HG02763 (cell line): ENCODE data around the gene ARHGEF38.

ENCODE experiments used
- ATAC-seq: cut with Tn5 transposase; IDR thresholded peaks from one replicate; pipeline ENCODE4 v1.9.1; 2021; ENCODE audit warnings: mild to moderate bottlenecking, moderate library complexity; ENCODE audit not compliant: unreplicated experiment

The ARHGEF38 gene, protein sequence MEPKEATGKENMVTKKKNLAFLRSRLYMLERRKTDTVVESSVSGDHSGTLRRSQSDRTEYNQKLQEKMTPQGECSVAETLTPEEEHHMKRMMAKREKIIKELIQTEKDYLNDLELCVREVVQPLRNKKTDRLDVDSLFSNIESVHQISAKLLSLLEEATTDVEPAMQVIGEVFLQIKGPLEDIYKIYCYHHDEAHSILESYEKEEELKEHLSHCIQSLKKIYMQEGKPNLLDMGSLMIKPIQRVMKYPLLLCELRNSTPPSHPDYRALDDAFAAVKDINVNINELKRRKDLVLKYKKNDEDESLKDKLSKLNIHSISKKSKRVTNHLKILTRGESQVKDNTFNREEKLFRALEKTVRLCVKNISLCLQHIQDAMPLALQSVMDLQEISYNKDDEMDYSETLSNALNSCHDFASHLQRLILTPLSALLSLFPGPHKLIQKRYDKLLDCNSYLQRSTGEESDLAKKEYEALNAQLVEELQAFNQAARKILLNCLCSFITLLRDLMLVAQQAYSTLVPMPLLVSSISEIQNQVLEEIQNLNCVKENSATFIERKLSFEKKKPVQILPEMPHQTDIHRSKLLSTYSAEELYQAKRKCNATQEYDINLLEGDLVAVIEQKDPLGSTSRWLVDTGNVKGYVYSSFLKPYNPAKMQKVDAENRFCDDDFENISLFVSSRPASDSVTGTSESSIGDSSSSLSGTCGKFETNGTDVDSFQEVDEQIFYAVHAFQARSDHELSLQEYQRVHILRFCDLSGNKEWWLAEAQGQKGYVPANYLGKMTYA

DNA sequence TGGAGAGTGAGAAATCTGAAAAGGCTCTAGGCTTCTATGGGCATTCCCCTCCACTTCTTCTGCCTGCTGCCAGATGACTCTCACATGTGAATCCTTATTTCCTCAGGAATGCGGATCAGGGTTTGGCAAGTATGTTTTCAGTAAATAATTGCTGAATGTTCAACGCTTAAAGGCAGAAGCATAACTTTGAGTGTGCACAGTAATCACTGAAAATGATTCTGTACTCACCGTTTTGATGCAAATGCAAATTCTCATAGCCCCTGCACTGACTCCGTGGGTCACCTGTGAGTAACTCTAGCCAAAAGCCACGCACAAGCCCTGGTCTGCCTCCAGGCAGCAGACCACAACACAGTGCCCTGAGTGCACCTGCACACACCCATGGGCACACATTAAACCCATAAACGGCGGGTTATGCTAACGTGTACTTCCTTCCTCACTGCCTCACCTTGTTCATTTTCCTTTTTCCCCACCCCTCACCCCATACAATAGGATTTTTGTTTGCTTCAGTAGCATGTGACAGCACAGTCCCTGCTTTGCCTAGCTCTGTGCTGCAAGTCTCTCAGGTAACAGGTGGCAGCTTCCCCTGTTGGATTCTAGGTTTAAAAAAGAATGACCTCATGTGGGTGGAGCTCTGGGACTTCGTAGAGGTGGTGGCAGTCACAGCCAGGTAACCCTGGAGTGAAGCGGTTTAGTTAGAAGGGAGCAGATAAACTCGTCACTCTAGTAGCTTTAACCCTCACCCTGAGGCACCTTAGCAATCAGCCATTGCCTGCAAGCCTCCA, at the start of gene ARHGEF38:
ARHGEF38 (plus strand) TSS at position 656 of the 782 bp plus-strand sequence. CDS start 146 bp downstream, outside the sequence.
- no peak for ATAC-seq

DNA sequence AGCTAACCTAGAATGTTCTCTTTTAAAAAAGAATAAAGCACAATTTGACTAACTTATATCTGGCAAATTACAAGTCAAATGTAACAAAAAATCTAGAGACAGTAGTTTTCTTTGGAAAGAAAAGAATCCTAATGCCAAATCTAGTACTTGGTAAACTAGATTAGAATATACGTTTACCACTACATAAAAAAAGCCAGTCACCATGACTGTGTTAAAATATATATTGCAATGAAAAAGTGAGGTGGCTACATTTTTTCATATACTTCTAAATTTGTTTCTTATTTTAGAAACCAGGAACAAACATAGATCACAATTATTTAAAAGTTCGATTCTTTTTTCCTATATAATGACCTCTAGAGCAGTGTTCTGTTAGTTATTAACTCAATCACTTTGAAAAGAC, 48.9 kb upstream of the ARHGEF38 start:
- no peak for ATAC-seq

DNA sequence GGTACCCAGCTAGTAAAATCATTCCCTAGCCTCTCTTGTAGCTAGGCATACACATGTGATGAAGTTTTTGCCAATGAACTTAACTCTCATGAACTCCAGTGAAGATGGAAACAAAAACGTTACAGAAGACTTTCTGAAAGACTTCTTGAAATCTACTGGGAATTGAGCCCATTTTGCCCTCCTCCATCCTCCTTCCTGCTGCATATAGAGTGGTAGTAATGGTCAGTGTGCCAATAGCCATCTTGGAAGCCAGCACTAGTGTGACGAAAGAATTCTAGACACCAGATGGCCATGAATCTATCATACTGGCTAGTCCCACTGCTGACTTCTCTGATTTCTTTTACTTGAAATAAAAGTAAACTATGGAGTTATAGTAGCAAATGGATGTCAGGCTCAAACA, 47.7 kb upstream of the ARHGEF38 start:
- no peak for ATAC-seq

DNA sequence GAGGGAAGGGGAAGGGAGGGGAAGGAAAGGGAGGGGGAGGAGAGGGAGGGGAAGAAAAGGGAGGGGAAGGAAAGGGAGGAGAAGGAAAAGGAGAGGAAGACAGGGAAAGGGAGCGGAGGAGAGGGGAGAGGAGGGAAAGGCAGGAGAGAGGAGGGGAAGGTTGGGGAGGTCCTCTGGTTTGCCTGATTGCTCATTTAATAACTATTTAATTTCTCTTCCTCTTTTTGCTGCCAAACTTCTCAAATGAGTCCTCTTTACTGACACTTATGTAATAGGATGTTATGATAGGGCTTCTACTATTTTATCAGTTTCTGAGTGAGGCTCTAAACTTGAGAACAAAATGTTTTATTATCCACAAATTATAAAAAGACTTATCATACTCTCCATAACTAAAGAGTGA, 43.1 kb upstream of the ARHGEF38 start:
- peak; percentile 89 for ATAC-seq

DNA sequence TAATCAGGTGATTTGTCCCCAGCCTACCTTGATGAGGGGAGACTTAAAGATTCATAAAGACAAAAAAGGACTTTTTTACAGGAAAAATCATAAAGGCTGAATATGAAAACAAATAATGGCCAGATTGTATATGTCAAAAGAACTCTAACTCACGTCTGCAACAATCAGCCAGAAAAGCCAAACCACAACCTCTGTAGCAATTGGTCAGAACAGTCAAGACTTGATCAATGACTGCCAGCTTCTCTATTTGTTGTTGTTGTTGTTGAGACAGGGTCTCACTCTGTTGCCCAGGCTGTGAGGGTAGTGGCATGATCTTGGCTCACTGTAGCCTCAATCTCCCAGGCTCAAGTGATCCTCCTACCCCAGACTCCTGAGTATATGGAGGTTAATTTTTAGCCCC, 42.7 kb upstream of the ARHGEF38 start:
- no peak for ATAC-seq

DNA sequence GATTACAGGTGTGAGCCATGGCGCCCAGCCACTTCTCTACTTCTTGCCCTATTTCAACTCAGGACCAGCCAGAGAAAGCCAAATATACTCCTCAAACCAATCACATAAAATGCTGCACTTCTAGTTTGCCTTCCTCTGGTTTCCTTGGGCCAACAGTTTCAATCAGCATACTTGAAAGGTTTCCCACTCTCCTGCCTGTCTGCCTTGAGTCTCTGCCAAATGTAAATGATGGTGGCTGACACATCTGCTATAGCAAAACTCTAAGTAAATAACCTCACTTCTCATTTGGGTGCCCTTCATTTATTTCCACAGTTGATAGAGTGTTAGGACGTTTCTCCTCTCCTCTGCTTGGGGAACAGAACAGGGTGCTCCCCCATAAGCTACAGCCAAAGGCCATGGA, 42.2 kb upstream of the ARHGEF38 start:
- no peak for ATAC-seq

DNA sequence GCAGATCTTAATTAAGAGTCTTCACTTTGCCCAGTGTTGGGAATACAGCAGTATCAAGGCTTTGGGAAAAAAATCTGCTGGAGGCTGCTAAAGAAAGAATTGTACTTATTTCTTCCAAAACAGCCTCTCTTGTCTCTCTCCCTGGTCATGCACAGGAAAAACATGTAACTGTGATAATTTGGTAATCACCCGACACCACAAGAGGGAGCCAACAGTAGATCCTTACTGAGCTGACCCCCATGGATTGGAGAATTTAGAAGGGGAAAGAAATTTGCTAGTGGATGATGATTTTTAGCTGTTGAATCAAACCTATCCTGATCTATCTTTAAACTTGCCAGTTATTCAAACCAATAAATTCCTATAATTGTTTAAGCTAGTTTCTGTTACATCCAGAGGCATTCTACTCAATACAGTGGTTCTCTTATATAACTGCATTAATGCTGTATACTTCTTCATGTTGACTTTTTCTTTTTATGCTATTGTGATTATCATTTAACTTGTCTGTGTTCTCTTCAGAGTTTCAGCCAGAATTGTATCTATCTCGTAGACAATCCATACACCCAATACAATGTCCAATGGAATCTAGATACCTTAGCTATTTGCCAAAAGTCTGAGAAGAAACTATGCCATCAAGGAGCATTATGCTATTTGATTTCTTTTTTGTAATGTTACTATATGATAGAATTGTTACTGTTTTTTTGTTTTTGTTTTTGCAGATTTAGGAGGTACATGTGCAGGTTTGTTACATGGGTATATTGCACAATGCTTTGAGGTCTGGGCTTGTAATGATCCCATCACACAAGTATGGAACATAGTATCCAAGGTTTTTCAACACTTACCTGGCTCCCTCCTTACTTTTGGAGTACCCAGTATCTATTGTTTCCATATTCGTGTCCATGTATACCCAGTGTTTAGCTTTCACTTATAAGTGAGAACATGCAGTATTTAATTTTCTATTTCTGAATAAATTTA, 31.3 kb upstream of the ARHGEF38 start:
- peak; percentile 68 for ATAC-seq

DNA sequence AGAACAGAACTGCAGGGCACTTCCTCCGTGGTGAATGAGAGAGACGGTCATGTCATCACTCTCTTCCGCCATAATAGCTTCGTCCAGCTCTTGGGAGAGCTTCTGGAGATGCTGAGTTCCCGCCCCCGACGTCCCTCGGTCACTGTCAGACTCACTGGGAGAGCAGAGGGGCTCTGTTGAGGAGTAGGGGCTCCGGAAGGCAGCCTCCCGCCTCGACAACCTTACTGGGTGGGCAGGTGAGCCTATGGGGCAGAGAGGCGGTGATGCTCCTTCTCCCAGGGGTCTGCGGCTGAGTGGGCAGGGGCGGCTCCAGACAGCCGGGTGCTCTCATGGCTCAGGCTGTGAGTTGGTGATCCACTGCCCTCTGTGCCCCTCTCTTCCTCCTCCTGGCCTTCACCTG, 25.8 kb upstream of the ARHGEF38 start:
- ATAC-seq, result no peak

DNA sequence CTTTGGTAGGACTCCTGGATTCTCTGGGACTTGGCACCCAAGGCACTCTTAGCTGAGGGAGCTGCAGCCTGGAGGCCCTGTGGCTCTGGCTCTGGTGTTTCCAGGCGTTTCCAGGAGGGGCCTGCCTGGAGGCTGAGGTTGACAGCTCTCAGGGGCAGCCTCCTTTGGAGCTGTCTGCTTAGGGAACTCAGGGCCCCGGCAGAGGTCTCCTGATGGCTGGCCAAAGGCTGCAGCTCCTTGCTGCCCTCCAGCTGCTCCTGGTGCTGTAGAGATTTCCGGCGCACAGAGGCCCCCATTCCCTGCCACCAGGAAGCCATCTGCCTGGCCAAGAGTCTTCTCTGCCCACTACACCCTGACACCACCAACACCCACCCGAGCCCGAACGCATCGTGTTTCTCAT, 25.3 kb upstream of the ARHGEF38 start:
- ATAC-seq, result no peak

DNA sequence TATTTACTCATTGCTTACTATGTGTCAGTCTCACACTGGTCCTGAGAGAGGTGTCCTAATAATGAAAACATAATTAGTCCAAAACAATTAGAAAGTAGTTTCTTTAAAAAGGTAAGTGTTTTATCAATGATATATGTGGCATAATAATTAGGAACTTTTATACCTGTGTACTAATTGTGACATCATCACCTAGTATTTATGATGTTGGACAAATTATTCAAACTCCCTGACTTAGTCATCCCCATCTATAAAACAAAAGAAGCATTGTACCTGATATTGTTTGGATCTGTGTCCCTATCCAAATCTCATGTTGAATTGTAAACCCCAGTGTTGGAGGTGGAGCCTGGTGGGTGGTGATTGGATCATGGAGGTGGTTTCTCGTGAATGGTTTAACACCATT, 15.8 kb upstream of the ARHGEF38 start:
- no peak for ATAC-seq

DNA sequence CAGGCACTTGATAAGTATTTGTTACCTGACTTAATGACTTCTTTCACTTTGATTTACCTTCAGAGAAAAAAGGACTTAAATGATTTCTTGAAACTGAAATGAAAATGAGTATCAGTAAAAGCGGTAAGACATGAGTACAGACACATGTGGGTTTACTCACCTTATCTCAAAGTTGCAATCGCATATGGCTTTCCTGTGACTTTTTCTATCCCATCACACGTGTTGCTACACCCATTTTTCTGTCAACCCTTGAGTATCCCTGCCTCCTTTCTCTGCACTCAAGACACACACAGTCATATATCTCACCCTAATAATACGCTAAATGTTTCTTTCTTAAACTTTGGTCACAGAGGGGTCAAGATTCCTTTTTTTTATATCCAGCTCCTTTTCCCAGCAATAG, 11.0 kb upstream of the ARHGEF38 start:
- no peak for ATAC-seq

DNA sequence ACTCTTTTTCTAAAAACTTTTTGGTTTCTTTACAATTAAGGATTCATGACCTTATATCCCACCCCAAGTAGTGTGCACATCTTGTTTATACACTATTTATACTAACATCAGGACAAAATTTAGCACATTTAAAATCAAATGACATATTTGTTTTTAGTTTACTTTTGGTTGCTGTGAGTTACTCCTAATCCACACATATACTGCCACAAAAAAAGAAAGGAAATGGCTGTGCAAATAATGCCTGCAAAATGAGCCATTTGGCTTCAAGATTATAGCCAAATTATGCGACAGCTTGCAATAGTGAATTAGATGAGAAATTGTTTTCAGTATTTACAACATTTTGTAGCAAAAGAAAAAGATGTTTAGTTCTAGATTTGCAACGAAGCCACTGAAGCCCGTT, 10.4 kb upstream of the ARHGEF38 start:
- no peak for ATAC-seq

DNA sequence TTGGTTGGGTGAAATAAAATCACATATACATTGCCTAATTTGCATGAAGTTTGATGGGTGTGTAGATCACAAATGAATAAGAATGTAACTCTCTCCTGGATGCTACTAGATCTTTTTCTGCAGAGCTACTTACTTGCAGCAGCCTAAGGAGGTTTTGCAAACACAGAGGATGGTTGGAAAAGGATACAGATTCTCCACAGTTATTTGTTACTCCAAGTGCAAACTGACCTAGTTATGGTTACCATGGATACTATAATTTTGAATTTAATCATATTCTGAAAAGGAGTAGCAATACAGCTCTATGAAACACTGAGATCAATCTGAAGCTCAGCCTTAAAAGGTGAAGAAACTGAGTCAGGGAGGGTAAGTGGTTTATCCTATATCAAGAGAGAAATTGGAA, 9.1 kb upstream of the ARHGEF38 start:
- no peak for ATAC-seq

DNA sequence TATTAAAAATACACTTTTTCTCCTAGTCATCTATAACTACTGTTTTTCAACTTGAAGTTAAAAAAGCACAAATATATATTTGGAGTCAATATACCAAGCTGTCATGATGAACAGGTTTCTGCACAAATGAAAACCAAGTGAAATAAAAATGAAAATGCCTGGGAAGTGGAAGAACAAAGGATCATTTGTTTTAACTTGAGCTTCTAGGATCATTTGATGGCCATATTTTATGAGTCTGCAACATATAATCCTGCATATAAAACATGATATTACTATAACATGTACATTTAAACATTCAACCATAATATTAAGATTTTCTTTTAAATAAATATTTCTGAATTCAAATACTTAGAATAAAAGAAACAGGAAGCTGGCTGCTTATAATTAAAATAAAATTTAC, 8.5 kb upstream of the ARHGEF38 start:
- no peak for ATAC-seq

DNA sequence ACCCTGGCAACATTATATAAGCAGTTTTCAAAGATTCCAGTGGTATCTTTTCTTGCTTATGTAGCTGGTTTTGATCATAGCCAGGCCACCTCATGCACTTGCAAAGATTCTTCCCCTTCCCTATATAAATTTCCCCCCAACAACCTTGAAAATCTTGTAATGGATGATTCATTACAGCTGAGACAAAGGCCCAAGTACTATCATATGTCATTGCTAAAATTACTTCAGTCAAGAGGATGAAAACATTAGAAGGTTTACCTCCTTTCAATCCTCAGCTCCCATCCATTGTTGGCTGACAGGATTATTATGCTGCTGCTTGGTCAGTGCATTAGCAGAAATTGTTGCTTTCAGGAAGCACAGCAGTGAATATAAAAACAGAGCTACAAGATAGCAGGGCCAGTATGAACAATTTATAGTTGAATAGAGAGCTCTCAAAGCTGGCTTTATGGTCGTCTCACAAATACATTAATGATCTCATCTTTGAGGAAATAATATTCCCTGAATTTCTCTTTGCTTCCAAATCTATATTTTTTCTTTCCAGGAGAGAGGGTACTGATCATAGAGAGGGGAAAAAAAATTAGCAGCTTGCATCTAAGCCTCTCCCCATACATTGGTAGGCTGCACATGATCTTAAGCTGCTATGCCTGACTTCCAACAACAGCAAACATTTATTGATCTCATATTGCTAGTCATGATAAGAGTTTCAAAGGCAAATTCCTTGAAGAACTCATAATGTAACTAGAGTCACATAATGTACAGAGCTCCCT, 7.7 kb upstream of the ARHGEF38 start:
- no peak for ATAC-seq

DNA sequence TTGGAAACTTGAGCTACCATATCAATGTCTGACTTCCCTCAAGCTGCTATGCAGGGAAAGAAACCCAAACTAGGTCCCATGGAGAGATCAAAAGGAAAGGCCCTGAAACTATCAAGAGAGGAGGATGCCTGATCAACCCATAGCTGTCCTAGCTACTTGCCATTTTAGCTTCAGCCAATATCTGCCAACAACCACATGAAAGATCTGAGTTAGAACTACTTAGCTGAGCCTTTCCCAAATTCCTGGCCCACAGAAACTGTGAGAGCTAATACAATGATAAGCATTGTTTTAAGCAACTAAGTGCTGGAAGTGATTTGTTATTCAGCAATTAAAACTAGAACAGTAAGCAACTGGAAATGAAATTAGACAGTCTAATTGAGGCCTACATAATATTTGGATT, 6.3 kb upstream of the ARHGEF38 start:
- ATAC-seq, result no peak

DNA sequence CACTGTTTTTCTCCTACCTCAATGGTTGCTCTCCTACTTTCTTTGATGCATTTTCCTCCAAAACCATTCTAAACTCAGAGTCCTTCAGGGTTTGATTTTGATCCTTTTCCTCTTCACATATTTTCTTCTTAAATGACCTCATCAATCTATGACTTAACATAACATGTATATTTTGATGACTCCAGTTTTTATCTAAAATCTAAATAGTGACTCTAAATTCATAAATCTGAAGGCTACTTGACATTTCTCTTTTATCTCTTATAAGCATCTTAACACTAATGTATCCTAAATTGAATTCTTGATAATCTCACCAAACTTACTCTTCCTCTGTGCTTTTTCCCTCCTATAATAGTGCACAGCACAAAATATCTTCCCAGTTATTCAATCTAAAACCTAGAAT, 4.7 kb upstream of the ARHGEF38 start:
- no peak for ATAC-seq

DNA sequence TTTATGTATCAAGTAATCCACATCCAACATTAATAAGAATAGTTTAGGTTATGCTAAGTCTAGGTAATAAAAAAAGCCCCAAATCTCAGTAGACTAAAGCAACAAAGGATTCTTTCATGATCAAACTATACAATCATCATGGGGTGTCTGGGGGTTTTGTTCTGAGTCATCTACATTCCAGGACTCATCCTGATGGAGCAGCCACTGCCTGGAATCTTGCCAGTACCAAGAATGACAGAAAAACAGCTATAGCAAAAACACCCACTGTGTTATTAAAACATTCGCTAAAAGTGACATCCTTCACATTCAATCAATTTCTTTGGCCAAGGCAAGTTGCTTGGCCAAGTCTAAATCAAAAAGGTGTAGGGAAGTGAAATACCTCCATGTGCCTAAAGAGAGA, 3.9 kb upstream of the ARHGEF38 start:
- no peak for ATAC-seq

DNA sequence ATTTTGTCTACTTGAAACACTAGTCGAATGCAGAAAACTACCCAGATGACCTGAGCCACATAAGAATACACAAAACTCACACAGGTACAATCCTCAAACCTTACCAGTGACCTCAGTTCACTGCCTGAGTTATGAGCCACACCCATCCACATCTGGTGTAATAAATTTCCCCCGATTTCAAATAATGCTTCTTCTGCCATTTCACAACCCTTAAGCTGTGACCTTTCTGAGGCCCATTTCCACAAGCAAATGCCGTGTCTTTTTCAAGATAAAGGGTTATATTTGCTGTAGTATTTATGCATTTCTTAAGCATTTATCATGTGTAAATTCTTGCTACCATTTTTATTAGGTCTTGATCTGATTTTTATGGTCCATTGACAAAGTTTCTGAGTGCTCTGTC, 1.8 kb upstream of the ARHGEF38 start:
- no peak for ATAC-seq

DNA sequence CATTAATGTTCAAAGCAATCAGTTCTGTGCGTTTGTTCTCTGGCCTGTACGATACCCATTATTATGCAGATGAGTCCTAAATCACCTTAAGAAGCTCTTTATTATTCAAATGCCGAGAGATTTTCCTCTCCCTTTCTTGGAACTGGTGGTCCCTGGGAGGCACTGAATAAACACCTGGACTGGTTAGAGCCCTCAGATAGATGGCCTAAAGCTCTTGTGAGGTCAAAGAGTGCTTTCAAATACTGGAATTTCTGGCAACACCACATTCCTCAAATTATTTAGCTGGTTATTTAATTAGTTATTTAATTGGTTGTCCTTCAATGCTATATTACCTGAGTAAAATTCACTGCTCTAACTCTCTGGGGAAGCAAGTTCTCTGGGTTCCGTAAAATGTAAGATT, 3.0 kb downstream of the ARHGEF38 start:
- ATAC-seq, result no peak
